K562 (cell line): ENCODE measurements around the gene UFSP1. TPM values are rescaled to one million over a fixed set of nuclear protein-coding genes. Genes with fewer than 3 reads are reported as not detected.

Source experiments
- CEBPG ChIP-seq, 3 experiments: fragments of 200-800 bp in 1 of 3; sonication (Bioruptor generic) in 1 of 3; sonication (generic) in 1 of 3; formaldehyde crosslinking in 1 of 3; IDR thresholded peaks in 2 of 3; conservative IDR thresholded peaks in 1 of 3; 2 replicates each; pipeline versions ENCODE4 v1.6.1 to v1.8.0; 2016 to 2022; ENCODE audit warnings: missing compliant biosample characterization in 2 of 3, missing genetic modification characterization in 2 of 3, mild to moderate bottlenecking in 1 of 3, missing genetic modification reagents in 1 of 3
- CHD1 ChIP-seq: fragments of 200-600 bp; sonication (generic); IDR thresholded peaks from one replicate; pipeline ENCODE4 v1.6.1; 2012; ENCODE audit warnings: mild to moderate bottlenecking, moderate library complexity, low read length, inconsistent platforms
- EWSR1 ChIP-seq: fragments of 450-650 bp; IDR thresholded peaks from 2 replicates; pipeline ENCODE4 v1.6.1; 2018; ENCODE audit warnings: borderline replicate concordance, mild to moderate bottlenecking, low read depth, moderate library complexity; ENCODE audit not compliant: partially characterized antibody
- FOXP1 ChIP-seq: sonication (generic); formaldehyde crosslinking; IDR thresholded peaks from 2 replicates; pipeline ENCODE4 v1.8.0; 2022; ENCODE audit warnings: mild to moderate bottlenecking, missing genetic modification reagents
- JUN ChIP-seq, 2 experiments: sonication (generic) in 1 of 2; formaldehyde crosslinking in 1 of 2; IDR thresholded peaks; 2 replicates each; pipeline versions ENCODE4 v1.6.1 to v1.8.0; 2012 to 2022; ENCODE audit warnings: borderline replicate concordance in 2 of 2, mild to moderate bottlenecking in 2 of 2, improper control_type of control experiment in 1 of 2, low read depth in 1 of 2, low read length in 1 of 2, missing genetic modification reagents in 1 of 2
- LARP7 ChIP-seq: fragments of 450-650 bp; IDR thresholded peaks from 2 replicates; pipeline ENCODE4 v1.6.1; 2016
- MAFF ChIP-seq: IDR thresholded peaks from 2 replicates; pipeline ENCODE4 v1.6.1; 2012; ENCODE audit warnings: low read length, improper control_type of control experiment
- MECOM ChIP-seq: fragments of 250-450 bp; sonication (Bioruptor Pico); IDR thresholded peaks from 2 replicates; pipeline ENCODE4 v1.8.0; 2022; ENCODE audit warnings: inconsistent platforms
- MED1 ChIP-seq: sonication (generic); formaldehyde crosslinking; IDR thresholded peaks from 2 replicates; pipeline ENCODE4 v1.8.1; 2023; ENCODE audit warnings: missing genetic modification reagents, borderline replicate concordance
- NR2F6 ChIP-seq: fragments of 450-650 bp; formaldehyde crosslinking; IDR thresholded peaks from 2 replicates; pipeline ENCODE4 v1.4.0; 2020; ENCODE audit warnings: mild to moderate bottlenecking
- SAP30 ChIP-seq: fragments of 200-600 bp; sonication (generic); IDR thresholded peaks from 2 replicates; pipeline ENCODE4 v1.6.1; 2012; ENCODE audit warnings: borderline replicate concordance, low read depth, mild to moderate bottlenecking, moderate library complexity, low read length, control low read depth, inconsistent platforms; ENCODE audit not compliant: insufficient read depth, poor library complexity, severe bottlenecking
- SREBF1 ChIP-seq: fragments of 150-350 bp; IDR thresholded peaks from 2 replicates; pipeline ENCODE4 v1.6.1; 2014; ENCODE audit warnings: antibody characterized with exemption, low read depth, low read length, borderline replicate concordance
- SRSF3 ChIP-seq: fragments of 200-400 bp; formaldehyde crosslinking; IDR thresholded peaks from 2 replicates; pipeline ENCODE4 v1.6.1; 2016; ENCODE audit warnings: mild to moderate bottlenecking, low read length, moderate library complexity; ENCODE audit not compliant: insufficient read depth
- THRA ChIP-seq: fragments of 450-650 bp; IDR thresholded peaks from 2 replicates; pipeline ENCODE4 v1.6.1; 2017; ENCODE audit warnings: mild to moderate bottlenecking, moderate library complexity
- ZFX ChIP-seq: sonication (generic); formaldehyde crosslinking; IDR thresholded peaks from 2 replicates; pipeline ENCODE4 v1.8.0; 2022; ENCODE audit warnings: mild to moderate bottlenecking, missing genetic modification reagents, moderate library complexity
- ZNF707 ChIP-seq: fragments of 250-450 bp; sonication (Bioruptor Pico); conservative IDR thresholded peaks from 2 replicates; pipeline ENCODE4 v1.8.0; 2022; ENCODE audit warnings: inconsistent platforms, mild to moderate bottlenecking, moderate library complexity
- polyA plus RNA-seq, 8 experiments: library from polyadenylated mRNA; depleted of rRNA in 4 of 8; stranded (reverse) in 5 of 8; unstranded in 3 of 8; fragments of >200 nt; fragmentation: Nextera tagmentation in 2 of 8; fragmentation: Illumina TruSeq in 1 of 8; extraction: Ambion mirVana in 2 of 8; extraction: Trizol in 1 of 8; gene quantifications; 2 replicates each; pipeline versions ENCODE4 v1.2.1 to v1.2.3, GENCODE V29; 2011 to 2014; ENCODE audit warnings: inconsistent platforms in 1 of 8, missing spikeins in 1 of 8
- total RNA-seq, 7 experiments: library from RNA; depleted of rRNA in 6 of 7; stranded (reverse); fragments of >200 nt in 6 of 7; fragmentation: Illumina TruSeq in 2 of 7; extraction: Trizol in 2 of 7; gene quantifications; 2 replicates each; pipeline versions ENCODE4 v1.2.1 to v1.2.3, GENCODE V29; 2011 to 2021; ENCODE audit warnings: low replicate concordance in 1 of 7
- TF ChIP-seq, protein P1 (sequence below): sonication (generic); formaldehyde crosslinking; IDR thresholded peaks from 2 replicates; pipeline ENCODE4 v1.8.1; 2023; ENCODE audit warnings: mild to moderate bottlenecking, missing genetic modification reagents, moderate library complexity

Gene UFSP1
- total and polyA plus RNA-seq, 9 of the 15 experiments (the other 6 are each of a cell fraction or from before 2014, with no cell fraction given): 0.50 to 18.8 (median 2.1) TPM

DNA sequence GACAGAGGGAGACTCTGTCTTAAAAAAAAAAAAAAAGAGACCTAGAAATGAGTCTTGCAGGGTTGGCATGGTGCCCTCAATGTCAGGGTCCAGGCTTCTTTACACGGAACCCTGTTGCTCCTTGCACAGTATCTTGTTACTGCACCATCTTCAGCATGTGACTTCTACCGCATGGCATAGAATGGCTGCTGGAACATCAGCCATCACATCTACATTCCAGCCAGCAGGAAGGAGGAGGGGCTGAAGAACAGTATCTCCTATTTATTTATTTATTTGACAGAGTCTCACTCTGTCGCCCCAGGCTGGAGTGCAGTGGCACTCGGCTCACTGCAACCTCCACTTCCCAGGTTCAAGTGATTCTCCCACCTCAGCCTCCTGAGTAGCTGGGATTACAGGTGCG is 9.9 kb upstream of the UFSP1 start (continued):
- TF ChIP-seq SAP30 (no peak), EWSR1 (no peak), ZFX (CRISPR knock-in tag) (no peak), LARP7 (no peak), NR2F6 (no peak), SRSF3 (no peak), MECOM (CRISPR knock-in tag) (no peak), CHD1 (no peak), MAFF (no peak), ZNF707 (CRISPR knock-in tag) (no peak), CEBPG (CRISPR knock-in tag; IDR thresholded peaks at IDR 0.05) (no peak), CEBPG (tag; conservative IDR thresholded peaks at IDR 0.05 in 1 of 2, IDR thresholded peaks at IDR 0.05 in 1 of 2) (no peak), THRA (no peak), JUN (IDR thresholded peaks at IDR 0.05; ENCODE audit: borderline replicate concordance, low read depth, low read length) (no peak), JUN (CRISPR knock-in tag; IDR thresholded peaks at IDR 0.05; ENCODE audit: borderline replicate concordance) (no peak), SREBF1 (no peak), MED1 (CRISPR knock-in tag) (no peak), FOXP1 (CRISPR knock-in tag) (no peak)
- TF ChIP-seq, protein P1, sequence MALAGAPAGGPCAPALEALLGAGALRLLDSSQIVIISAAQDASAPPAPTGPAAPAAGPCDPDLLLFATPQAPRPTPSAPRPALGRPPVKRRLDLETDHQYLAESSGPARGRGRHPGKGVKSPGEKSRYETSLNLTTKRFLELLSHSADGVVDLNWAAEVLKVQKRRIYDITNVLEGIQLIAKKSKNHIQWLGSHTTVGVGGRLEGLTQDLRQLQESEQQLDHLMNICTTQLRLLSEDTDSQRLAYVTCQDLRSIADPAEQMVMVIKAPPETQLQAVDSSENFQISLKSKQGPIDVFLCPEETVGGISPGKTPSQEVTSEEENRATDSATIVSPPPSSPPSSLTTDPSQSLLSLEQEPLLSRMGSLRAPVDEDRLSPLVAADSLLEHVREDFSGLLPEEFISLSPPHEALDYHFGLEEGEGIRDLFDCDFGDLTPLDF (CRISPR knock-in tag): no peak
